GM12878 (cell line): Measurements from ENCODE around the gene COL16A1. TPM values are rescaled to one million over a fixed set of nuclear protein-coding genes. Genes with fewer than 3 reads are reported as not detected.

Experiments used
- ATAC-seq: fragments of 200-7000 bp; cut with Tn5 transposase; 3 replicates; pipeline ENCODE4 v1.9.1; 2020; ENCODE audit warnings: mild to moderate bottlenecking, moderate library complexity
- BruUV-seq: library from RNA; stranded (reverse); fragments of 400-500 nt; replicated peaks from 2 replicates; lab custom pipeline; 2021; lab: Mats Ljungman, UMichigan
- CTCF ChIA-PET: fragments of 300-600 bp; sonication (Branson Sonifier 250); formaldehyde crosslinking; extraction: SDS; loops from one replicate; lab custom pipeline; 2021; ENCODE audit warnings: inconsistent platforms; lab: Yijun Ruan, JAX
- POLR2A ChIA-PET: fragments of 350-600 bp; formaldehyde crosslinking; extraction: SDS; loops from one replicate; lab custom pipeline; 2021; ENCODE audit warnings: inconsistent platforms; lab: Charles Lee
- RAD21 ChIA-PET: fragments of 300-600 bp; sonication (Branson Sonifier 250); formaldehyde crosslinking; loops from one replicate; lab custom pipeline; 2023; ENCODE audit warnings: antibody characterized with exemption; ENCODE audit not compliant: unreplicated experiment; lab: Charles Lee
- SMC1A ChIA-PET: fragments of 300-600 bp; sonication (Branson Sonifier 250); formaldehyde crosslinking; loops from one replicate; lab custom pipeline; 2023; ENCODE audit not compliant: unreplicated experiment, uncharacterized antibody; lab: Charles Lee
- DNase-seq: peaks from one replicate; pipeline ENCODE4 v3.0.0-alpha.2; 2011; ENCODE audit warnings: low read depth, low spot score
- FAIRE-seq: peaks from 3 replicates; lab custom pipeline; 2011; peaks lifted over from hg19 to GRCh38; lab: Jason Lieb, UNC
- H2AFZ ChIP-seq: 2 replicates; pipeline ENCODE4 v1.6.0; 2011; ENCODE audit warnings: low read depth, low read length, control low read depth; ENCODE audit not compliant: control insufficient read depth
- H3K27ac ChIP-seq: 2 replicates; pipeline ENCODE4 v1.5.1; 2011; ENCODE audit warnings: control low read depth; ENCODE audit not compliant: control insufficient read depth, insufficient read depth
- H3K27me3 ChIP-seq, 2 experiments: replicated peaks in 1 of 2; 2 replicates each; pipeline versions ENCODE4 v1.6.0 to v1.6.1; 2011; ENCODE audit warnings: low read length in 1 of 2; ENCODE audit not compliant: control insufficient read depth in 2 of 2, insufficient read depth in 2 of 2
- H3K36me3 ChIP-seq, 2 experiments: 2 replicates each; pipeline ENCODE4 v1.5.1; 2011; ENCODE audit warnings: low read length in 1 of 2; ENCODE audit not compliant: control insufficient read depth in 2 of 2, insufficient read depth in 2 of 2
- H3K4me1 ChIP-seq: 2 replicates; pipeline ENCODE4 v1.6.1; 2011; ENCODE audit warnings: mild to moderate bottlenecking, low read length, moderate library complexity, mixed read lengths; ENCODE audit not compliant: control insufficient read depth, insufficient read depth
- H3K4me2 ChIP-seq: 2 replicates; pipeline ENCODE4 v1.6.0; 2011; ENCODE audit warnings: control low read depth; ENCODE audit not compliant: control insufficient read depth, insufficient read depth
- H3K4me3 ChIP-seq: fragments of 200-600 bp; sonication (generic); 2 replicates; pipeline ENCODE4 v1.5.1; 2016
- H3K79me2 ChIP-seq: 2 replicates; pipeline ENCODE4 v1.6.0; 2011; ENCODE audit warnings: low read length; ENCODE audit not compliant: control insufficient read depth, insufficient read depth
- H3K9ac ChIP-seq: 2 replicates; pipeline ENCODE4 v1.8.0; 2011; ENCODE audit warnings: low read length, control low read depth, mixed read lengths; ENCODE audit not compliant: control insufficient read depth, insufficient read depth
- H3K9me3 ChIP-seq: replicated peaks from 3 replicates; pipeline ENCODE4 v1.5.1; 2011; ENCODE audit warnings: mild to moderate bottlenecking, low read length; ENCODE audit not compliant: control insufficient read depth, insufficient read depth
- H4K20me1 ChIP-seq: 2 replicates; pipeline ENCODE4 v1.6.0; 2011; ENCODE audit not compliant: control insufficient read depth, insufficient read depth
- ATF2 ChIP-seq: IDR thresholded peaks from 2 replicates; pipeline ENCODE4 v1.6.1; 2012; ENCODE audit warnings: low read length, inconsistent platforms
- ELK1 ChIP-seq: IDR thresholded peaks from 2 replicates; pipeline ENCODE4 v1.6.1; 2012; ENCODE audit warnings: low read depth, low read length, improper control_type of control experiment
- ETV6 ChIP-seq, 2 experiments: fragments of 450-650 bp in 1 of 2; IDR thresholded peaks in 1 of 2; conservative IDR thresholded peaks in 1 of 2; 2 replicates each; pipeline ENCODE4 v1.6.1; 2014; ENCODE audit warnings: antibody characterized with exemption in 1 of 2, borderline replicate concordance in 1 of 2, low read depth in 1 of 2, mild to moderate bottlenecking in 1 of 2, moderate library complexity in 1 of 2
- JUND ChIP-seq: IDR thresholded peaks from 2 replicates; pipeline ENCODE4 v1.6.1; 2012; ENCODE audit warnings: low read depth, mild to moderate bottlenecking, low read length, improper control_type of control experiment, moderate library complexity
- POLR2AphosphoS2 ChIP-seq: IDR thresholded peaks from 2 replicates; pipeline ENCODE4 v1.6.1; 2011; ENCODE audit warnings: low read depth, mild to moderate bottlenecking, low read length, improper control_type of control experiment, moderate library complexity
- RAD51 ChIP-seq: fragments of 450-650 bp; IDR thresholded peaks from 2 replicates; pipeline ENCODE4 v1.6.1; 2016; ENCODE audit warnings: moderate library complexity, mild to moderate bottlenecking, inconsistent platforms
- SPI1 ChIP-seq: IDR thresholded peaks from 2 replicates; pipeline ENCODE4 v1.6.1; 2011; ENCODE audit warnings: low read depth, mild to moderate bottlenecking, low read length, moderate library complexity, borderline replicate concordance; ENCODE audit not compliant: insufficient read depth
- SREBF1 ChIP-seq: IDR thresholded peaks from 2 replicates; pipeline ENCODE4 v1.6.1; 2012; ENCODE audit warnings: mild to moderate bottlenecking, low read length
- TAF1 ChIP-seq: IDR thresholded peaks from 2 replicates; pipeline ENCODE4 v1.6.1; 2011; ENCODE audit warnings: mild to moderate bottlenecking, low read depth, low read length, borderline replicate concordance
- TCF12 ChIP-seq: IDR thresholded peaks from 2 replicates; pipeline ENCODE4 v1.6.1; 2011; ENCODE audit warnings: low read depth, mild to moderate bottlenecking, low read length
- ZBED1 ChIP-seq: IDR thresholded peaks from 2 replicates; pipeline ENCODE4 v1.6.1; 2016; ENCODE audit warnings: borderline replicate concordance
- ZZZ3 ChIP-seq: IDR thresholded peaks from 2 replicates; pipeline ENCODE4 v1.6.1; 2011; ENCODE audit warnings: low read depth; ENCODE audit not compliant: control insufficient read depth, insufficient read length
- WGBS: methylation state at CpG from one replicate; pipeline ENCODE4 v1.1.6; 2016; ENCODE audit warnings: low lambda C conversion rate; ENCODE audit not compliant: insufficient replicate concordance, insufficient coverage; ENCODE audit errors: missing lambda C conversion rate; 5-methylcytosine and 5-hydroxymethylcytosine counted together
- in situ Hi-C: fragments of 300-500 bp; cut with MboI; formaldehyde crosslinking; loops from 9 replicates; pipeline ENCODE4 v1.14.3; 2018; ENCODE audit warnings: mixed read lengths
- intact Hi-C: fragments of 100-400 bp; cut with micrococcal nuclease; formaldehyde crosslinking; loops from one replicate; pipeline ENCODE4 v1.14.2; 2022; ENCODE audit not compliant: unreplicated experiment
- polyA plus RNA-seq, 11 experiments: library from polyadenylated mRNA; depleted of rRNA in 4 of 11; unstranded in 6 of 11; stranded (reverse) in 5 of 11; fragments of >200 nt; fragmentation: Nextera tagmentation in 4 of 11; fragmentation: Illumina TruSeq in 1 of 11; extraction: Ambion mirVana in 4 of 11; extraction: Trizol in 1 of 11; gene quantifications; 1 replicate in 1 of 11; 2 replicates in 10 of 11; pipeline versions ENCODE4 v1.2.1 to v1.2.3, GENCODE V29; 2011 to 2016; ENCODE audit warnings: inconsistent platforms in 2 of 11, missing spikeins in 2 of 11, low read depth in 1 of 11
- total RNA-seq, 4 experiments: library from RNA; depleted of rRNA in 3 of 4; stranded (reverse); fragments of >200 nt in 3 of 4; fragmentation: Illumina TruSeq in 1 of 4; extraction: Trizol in 1 of 4; gene quantifications; 2 replicates each; pipeline versions ENCODE4 v1.2.1 to v1.2.3, GENCODE V29; 2013 to 2021

The COL16A1 gene
- total and polyA plus RNA-seq, 10 of the 15 experiments (the other 5 are each of a cell fraction or from before 2014, with no cell fraction given) = 0.02 to 3.7 (median 0.59) TPM

- no peaks in the 10 kb centered on the region for H4K20me1 ChIP-seq
- H3K79me2 ChIP-seq = peaks cover 58% of the 10 kb centered on the region
- ATAC-seq (no peak), FAIRE-seq (no peak), DNase-seq (no peak)
- ChIA-PET CTCF (interaction anchor here (0.6 to 3.2 kb wide), 7 partner anchors 9 to 147 kb away, joined by 3 to 14 read pairs (median 4); no protein-coding TSS in a partner anchor), RAD21 (no interaction called here), SMC1A (interaction anchor here (0.7 to 1.8 kb wide), 6 partner anchors 22 to 146 kb away, joined by 3 to 6 read pairs (median 3); partner anchors contain the start of gene HCRTR1), POLR2A (interaction anchor here (1.7 kb wide), 1 partner anchor 9 kb away, joined by 5 read pairs; no protein-coding TSS in a partner anchor)
- H3K27me3 ChIP-seq = no peaks in the 10 kb centered on the region
- H3K9ac ChIP-seq = no peak overlapping the region
- in situ Hi-C loops = no loop called here
- H3K4me3 ChIP-seq = no peak overlapping the region
- H3K36me3 ChIP-seq = no peaks in the 10 kb centered on the region
- no peak overlapping the region for H3K27ac ChIP-seq
- no TSS peak for BruUV-seq
- intact Hi-C loops = no loop called here
- 100% methylated on average over 4 of the region's 4 CpGs for WGBS
- H3K4me2 ChIP-seq = no peak overlapping the region
- H3K4me1 ChIP-seq = peaks cover 9% of the 10 kb centered on the region
- no peak overlapping the region for H2AFZ ChIP-seq
- TF ChIP-seq ZZZ3 = no peak
- TF ChIP-seq ZBED1 = no peak
- no peak for TF ChIP-seq POLR2AphosphoS2
- TF ChIP-seq ETV6 (conservative IDR thresholded peaks at IDR 0.05 in 1 of 2, IDR thresholded peaks at IDR 0.05 in 1 of 2; ENCODE audit: borderline replicate concordance in 1 of 2, low read depth in 1 of 2) = no peak
- TF ChIP-seq RAD51 = no peak
- no peak for TF ChIP-seq SPI1
- TF ChIP-seq SREBF1 = no peak
- TF ChIP-seq ATF2 = no peak
- TF ChIP-seq JUND = no peak
- no peak for TF ChIP-seq TAF1
- TF ChIP-seq TCF12 = no peak
- no peak for TF ChIP-seq ELK1
- H3K9me3 ChIP-seq = no peaks in the 10 kb centered on the region
These were observed 61.5 kb downstream of the COL16A1 start for GRCh38 chr1:31642366-31642765.
